Tibial nerve (tissue), 3 donors: Measurements from ENCODE around the gene NDFIP1.

Experiments used
- EP300 ChIP-seq, 2 donors: sonication (generic); formaldehyde crosslinking; IDR thresholded peaks; one replicate each; pipeline ENCODE4 v1.6.1; 2017; ENCODE audit warnings: antibody characterized with exemption in 2 of 2, mild to moderate bottlenecking in 1 of 2
- POLR2A ChIP-seq, 2 donors: fragments of 450-650 bp; IDR thresholded peaks; one replicate each; pipeline ENCODE4 v1.6.1; 2017; ENCODE audit warnings: antibody characterized with exemption in 2 of 2, mild to moderate bottlenecking in 2 of 2, moderate library complexity in 2 of 2

GRCh38 chr5:142166754-142167153 lies 58.2 kb downstream of the NDFIP1 start:
- TF ChIP-seq EP300 (IDR thresholded peaks at IDR 0.05): no peak
- TF ChIP-seq POLR2A (IDR thresholded peaks at IDR 0.05): no peak
